Astrocyte of the spinal cord (primary cell): ENCODE data around the gene MSI2.

Experiments used
- DNase-seq: peaks from one replicate; pipeline ENCODE4 v3.0.0; 2011; ENCODE audit warnings: low read depth, low spot score
- H3K4me3 ChIP-seq: 2 replicates; pipeline ENCODE4 v1.5.1; 2011; ENCODE audit warnings: low read depth, mild to moderate bottlenecking, low read length, moderate library complexity
- in situ Hi-C: cut with HindIII; loops from 2 replicates; pipeline ENCODE4 v1.10.0; 2017; ENCODE audit warnings: low sequenced_read_pairs
- TF ChIP-seq, protein P1 (sequence below): IDR thresholded peaks from 2 replicates; pipeline ENCODE4 v1.5.1; 2012; ENCODE audit warnings: low read depth, mild to moderate bottlenecking, low read length, inconsistent platforms

The MSI2 gene

GRCh38 chr17:57436565-57436964, 180.2 kb downstream of the MSI2 start:
- in situ Hi-C loops, result no loop called here
- H3K4me3 ChIP-seq, result no peak overlapping the region

DNA sequence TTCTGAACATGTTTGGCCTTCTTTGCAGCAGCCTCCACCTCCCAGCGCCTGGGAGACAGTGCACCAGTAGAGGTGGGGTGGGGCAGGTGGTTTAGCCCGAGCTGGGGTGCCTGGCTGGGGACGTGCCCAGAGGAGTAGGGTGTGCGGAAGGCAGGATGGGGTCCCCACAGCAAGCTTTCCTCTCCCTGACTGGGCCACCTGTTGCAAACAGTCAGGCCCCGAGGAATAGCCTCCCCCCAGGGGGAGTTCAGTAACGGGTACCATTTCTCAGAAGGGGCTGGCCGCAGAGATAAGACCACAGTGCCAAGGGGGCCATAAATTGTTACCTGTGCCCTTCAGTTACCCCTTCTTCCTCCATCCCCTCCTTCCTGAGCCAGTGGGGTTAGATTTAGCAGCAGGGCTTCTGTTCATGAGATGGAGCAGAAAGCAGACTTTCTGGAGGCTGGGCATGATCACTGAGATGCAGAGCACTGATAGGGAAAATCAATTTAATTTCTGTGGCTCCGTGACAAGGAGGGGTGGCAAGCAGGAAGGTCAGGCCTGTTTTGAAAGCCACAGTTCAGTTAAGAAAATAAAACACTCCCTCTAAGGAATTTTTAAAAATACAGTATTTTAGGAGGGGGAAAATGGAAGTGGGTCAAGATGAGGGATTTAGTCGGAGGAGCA, 181.9 kb downstream of the MSI2 start:
- no peak overlapping the region for H3K4me3 ChIP-seq
- DNase-seq, result no peak
- in situ Hi-C loops, result no loop called here
- TF ChIP-seq, protein P1, sequence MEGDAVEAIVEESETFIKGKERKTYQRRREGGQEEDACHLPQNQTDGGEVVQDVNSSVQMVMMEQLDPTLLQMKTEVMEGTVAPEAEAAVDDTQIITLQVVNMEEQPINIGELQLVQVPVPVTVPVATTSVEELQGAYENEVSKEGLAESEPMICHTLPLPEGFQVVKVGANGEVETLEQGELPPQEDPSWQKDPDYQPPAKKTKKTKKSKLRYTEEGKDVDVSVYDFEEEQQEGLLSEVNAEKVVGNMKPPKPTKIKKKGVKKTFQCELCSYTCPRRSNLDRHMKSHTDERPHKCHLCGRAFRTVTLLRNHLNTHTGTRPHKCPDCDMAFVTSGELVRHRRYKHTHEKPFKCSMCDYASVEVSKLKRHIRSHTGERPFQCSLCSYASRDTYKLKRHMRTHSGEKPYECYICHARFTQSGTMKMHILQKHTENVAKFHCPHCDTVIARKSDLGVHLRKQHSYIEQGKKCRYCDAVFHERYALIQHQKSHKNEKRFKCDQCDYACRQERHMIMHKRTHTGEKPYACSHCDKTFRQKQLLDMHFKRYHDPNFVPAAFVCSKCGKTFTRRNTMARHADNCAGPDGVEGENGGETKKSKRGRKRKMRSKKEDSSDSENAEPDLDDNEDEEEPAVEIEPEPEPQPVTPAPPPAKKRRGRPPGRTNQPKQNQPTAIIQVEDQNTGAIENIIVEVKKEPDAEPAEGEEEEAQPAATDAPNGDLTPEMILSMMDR, result no peak

More at GRCh38 chr17:57436565-57436964, 180.2 kb downstream of the MSI2 start:
- TF ChIP-seq, protein P1, result no peak
- DNase-seq, result no peak

DNA sequence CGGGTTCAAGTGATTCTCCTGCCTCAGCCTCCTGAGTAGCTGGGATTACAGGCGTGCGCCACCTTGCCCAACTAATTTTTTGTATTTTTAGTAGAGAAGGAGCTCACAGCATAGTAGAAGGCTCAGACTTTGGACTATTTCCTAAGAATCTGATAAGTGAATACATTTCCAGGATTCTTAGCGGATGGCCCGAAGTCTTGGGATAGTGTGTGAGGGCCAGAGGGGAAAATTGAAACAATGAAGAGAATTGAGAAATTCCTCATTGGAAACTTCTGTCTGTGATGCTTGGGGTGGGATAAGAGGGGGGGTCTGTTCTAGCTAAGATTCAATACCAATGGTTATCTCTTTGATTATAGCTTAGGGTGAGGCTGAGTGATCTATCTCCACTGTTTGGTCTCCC, 183.3 kb downstream of the MSI2 start:
- TF ChIP-seq, protein P1, result no peak
- in situ Hi-C loops, result no loop called here
- H3K4me3 ChIP-seq, result no peak overlapping the region
- no peak for DNase-seq

- TF ChIP-seq, protein P1, result peak; percentile 85
- in situ Hi-C loops, result no loop called here
- H3K4me3 ChIP-seq, result no peak overlapping the region
- DNase-seq, result peak; percentile 98
Observed at GRCh38 chr17:57440522-57441269, 184.4 kb downstream of the MSI2 start.

GRCh38 chr17:57441270-57441600, 184.9 kb downstream of the MSI2 start:
- H3K4me3 ChIP-seq, result no peak overlapping the region
- in situ Hi-C loops, result no loop called here
- TF ChIP-seq, protein P1, result no peak

DNA sequence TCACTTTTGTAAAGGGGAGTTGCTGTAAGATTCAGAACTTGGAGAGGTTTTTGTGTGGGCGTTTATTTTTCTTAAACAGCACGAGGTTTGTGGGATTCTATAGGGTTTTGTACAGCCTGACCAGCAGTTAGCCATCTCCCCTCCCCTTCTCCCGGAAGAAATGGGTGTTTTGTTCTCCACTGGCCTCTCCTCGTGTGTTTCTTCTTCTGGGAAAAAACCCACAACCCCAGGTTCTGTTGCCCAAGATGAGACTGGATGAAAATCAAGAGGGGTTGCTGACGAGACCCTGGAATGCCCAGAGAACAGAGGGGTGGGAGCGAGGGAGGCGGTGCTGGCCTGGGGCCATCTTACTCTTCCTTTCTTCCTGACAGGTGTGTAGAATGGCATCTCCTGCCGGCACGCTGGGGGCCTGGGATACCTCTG, 186.1 kb downstream of the MSI2 start:
- TF ChIP-seq, protein P1, result no peak
- H3K4me3 ChIP-seq, result no peak overlapping the region
- peak; percentile 75 for DNase-seq
- in situ Hi-C loops, result no loop called here

More at GRCh38 chr17:57441270-57441600, 184.9 kb downstream of the MSI2 start:
- no peak for DNase-seq
